ENCODE data around the gene TRMO. TPM values are rescaled to one million over a fixed set of nuclear protein-coding genes. Genes with fewer than 3 reads are reported as not detected.
"Not testable (repeated sequence)": the region's sequence is repeated elsewhere in the genome, so short reads cannot be mapped to it uniquely, and the experiment has no call there.

Gene TRMO
- total RNA-seq, 1 experiment from 2014 or later, result 10.0 TPM

DNA sequence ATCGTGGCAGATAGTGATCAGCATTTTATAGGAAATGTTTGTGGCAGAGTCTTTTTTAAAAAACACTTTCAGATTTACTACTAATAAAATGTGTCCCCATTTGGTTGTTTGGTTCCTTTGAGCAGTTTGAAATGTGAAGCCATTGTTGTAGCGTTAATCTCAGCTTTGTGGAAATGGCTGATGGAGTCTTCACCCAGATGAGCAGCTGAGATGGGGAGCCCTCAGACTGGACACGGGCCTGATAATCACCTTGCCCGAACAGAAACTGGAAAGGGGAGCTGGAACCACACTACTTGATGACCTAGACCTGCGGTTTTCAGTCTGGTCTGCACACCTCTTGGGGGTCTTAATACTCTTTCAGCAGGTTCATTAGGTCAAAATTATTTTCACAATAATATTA, 40.3 kb upstream of the TRMO start:
- no peak overlapping the region for H3K4me3 ChIP-seq (ENCODE audit: low read depth, low read length)
- H3K27me3 Mint-ChIP-seq (ENCODE audit: insufficient read depth, unreplicated experiment), result peaks cover 6% of the 10 kb centered on the region
- no peaks in the 10 kb centered on the region for H3K36me3 Mint-ChIP-seq (ENCODE audit: insufficient read depth, unreplicated experiment)
- POLR2A ChIA-PET, result no interaction called here
- H3K36me3 ChIP-seq (ENCODE audit: control insufficient read depth, insufficient read depth, low read length), result no peaks in the 10 kb centered on the region
- intact Hi-C loops (cut with micrococcal nuclease; ENCODE audit: unreplicated experiment), result no loop called here
- no peak for DNase-seq
- CTCF ChIA-PET, result no interaction called here
- no peaks in the 10 kb centered on the region for H3K4me1 Mint-ChIP-seq (ENCODE audit: low read depth, unreplicated experiment)
- BruUV-seq (replicated peaks), result no TSS peak
- no peaks in the 10 kb centered on the region for H3K4me1 ChIP-seq
- H3K4me3 Mint-ChIP-seq (ENCODE audit: unreplicated experiment), result no peak overlapping the region
- TF ChIP-seq, protein P1, sequence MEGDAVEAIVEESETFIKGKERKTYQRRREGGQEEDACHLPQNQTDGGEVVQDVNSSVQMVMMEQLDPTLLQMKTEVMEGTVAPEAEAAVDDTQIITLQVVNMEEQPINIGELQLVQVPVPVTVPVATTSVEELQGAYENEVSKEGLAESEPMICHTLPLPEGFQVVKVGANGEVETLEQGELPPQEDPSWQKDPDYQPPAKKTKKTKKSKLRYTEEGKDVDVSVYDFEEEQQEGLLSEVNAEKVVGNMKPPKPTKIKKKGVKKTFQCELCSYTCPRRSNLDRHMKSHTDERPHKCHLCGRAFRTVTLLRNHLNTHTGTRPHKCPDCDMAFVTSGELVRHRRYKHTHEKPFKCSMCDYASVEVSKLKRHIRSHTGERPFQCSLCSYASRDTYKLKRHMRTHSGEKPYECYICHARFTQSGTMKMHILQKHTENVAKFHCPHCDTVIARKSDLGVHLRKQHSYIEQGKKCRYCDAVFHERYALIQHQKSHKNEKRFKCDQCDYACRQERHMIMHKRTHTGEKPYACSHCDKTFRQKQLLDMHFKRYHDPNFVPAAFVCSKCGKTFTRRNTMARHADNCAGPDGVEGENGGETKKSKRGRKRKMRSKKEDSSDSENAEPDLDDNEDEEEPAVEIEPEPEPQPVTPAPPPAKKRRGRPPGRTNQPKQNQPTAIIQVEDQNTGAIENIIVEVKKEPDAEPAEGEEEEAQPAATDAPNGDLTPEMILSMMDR (IDR thresholded peaks at IDR 0.05; ENCODE audit: insufficient read depth in 1 of 2, low read depth in 1 of 2, low read length in 1 of 2, severe bottlenecking in 1 of 2, unreplicated experiment in 1 of 2), result no peak
- no peaks in the 10 kb centered on the region for H3K27me3 ChIP-seq (replicated peaks; ENCODE audit: control insufficient read depth, insufficient read depth, low read length)
- H3K9me3 Mint-ChIP-seq (ENCODE audit: unreplicated experiment), result no peaks in the 10 kb centered on the region
- H3K9me3 ChIP-seq, result no peaks in the 10 kb centered on the region
- no peak overlapping the region for H3K27ac Mint-ChIP-seq (ENCODE audit: unreplicated experiment)

DNA sequence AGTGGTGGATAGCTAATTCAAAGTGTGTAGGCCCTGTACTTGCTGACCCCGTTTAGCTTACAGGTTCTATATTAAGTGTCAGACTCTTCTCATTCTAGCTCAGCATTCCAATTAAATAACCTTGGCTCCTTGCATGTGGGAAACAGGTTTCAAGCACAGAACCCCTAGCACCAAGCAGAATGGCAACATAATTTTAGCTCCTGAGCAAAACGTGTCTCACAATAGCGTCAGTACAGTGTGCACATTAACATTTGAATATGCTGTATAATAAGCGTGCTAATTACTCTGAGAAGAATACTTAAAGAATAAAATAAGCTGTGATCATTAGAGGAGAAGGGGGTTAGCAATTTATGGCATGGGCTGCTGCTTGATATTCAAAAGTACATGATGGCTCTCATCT, 39.8 kb upstream of the TRMO start:
- Histone ChIP-seq H3K36me3 (ENCODE audit: control insufficient read depth, insufficient read depth, low read length) (no peaks in the 10 kb centered on the region), H3K9me3 (no peaks in the 10 kb centered on the region), H3K4me3 (ENCODE audit: low read depth, low read length) (no peak overlapping the region), H3K27me3 (replicated peaks; ENCODE audit: control insufficient read depth, insufficient read depth, low read length) (no peaks in the 10 kb centered on the region), H3K4me1 (no peaks in the 10 kb centered on the region)
- H3K9me3 Mint-ChIP-seq (ENCODE audit: unreplicated experiment), result no peaks in the 10 kb centered on the region
- H3K4me3 Mint-ChIP-seq (ENCODE audit: unreplicated experiment), result no peak overlapping the region
- no TSS peak for BruUV-seq (replicated peaks)
- no peak overlapping the region for H3K27ac Mint-ChIP-seq (ENCODE audit: unreplicated experiment)
- TF ChIP-seq, protein P1 (IDR thresholded peaks at IDR 0.05; ENCODE audit: insufficient read depth in 1 of 2, low read depth in 1 of 2, low read length in 1 of 2, severe bottlenecking in 1 of 2, unreplicated experiment in 1 of 2), result no peak
- CTCF ChIA-PET, result no interaction called here
- no peaks in the 10 kb centered on the region for H3K4me1 Mint-ChIP-seq (ENCODE audit: low read depth, unreplicated experiment)
- no peaks in the 10 kb centered on the region for H3K36me3 Mint-ChIP-seq (ENCODE audit: insufficient read depth, unreplicated experiment)
- POLR2A ChIA-PET, result no interaction called here
- intact Hi-C loops (cut with micrococcal nuclease; ENCODE audit: unreplicated experiment), result no loop called here
- no peak for DNase-seq
- H3K27me3 Mint-ChIP-seq (ENCODE audit: insufficient read depth, unreplicated experiment), result peaks cover 6% of the 10 kb centered on the region

DNA sequence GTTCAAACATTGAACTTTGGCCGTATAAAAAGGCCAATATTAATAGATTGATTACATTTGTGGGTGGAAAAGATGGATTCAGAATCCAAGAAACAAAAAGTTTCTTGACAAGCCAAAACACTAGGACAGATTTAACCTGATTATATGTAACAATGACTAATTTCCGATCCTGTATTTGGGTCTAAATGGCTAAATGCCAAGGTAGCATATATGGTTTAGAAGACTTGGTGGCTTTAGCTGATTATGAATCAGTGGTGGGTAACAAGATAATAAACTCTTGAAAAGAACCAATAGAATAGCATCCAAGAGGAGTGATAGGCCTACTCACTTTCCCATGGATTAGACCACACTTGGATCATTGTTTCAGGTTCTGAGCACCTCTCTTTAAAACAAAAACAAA, 39.1 kb upstream of the TRMO start:
- Mint-ChIP-seq H3K4me1 (ENCODE audit: low read depth, unreplicated experiment) (no peaks in the 10 kb centered on the region), H3K4me3 (ENCODE audit: unreplicated experiment) (no peak overlapping the region), H3K36me3 (ENCODE audit: insufficient read depth, unreplicated experiment) (no peaks in the 10 kb centered on the region), H3K9me3 (ENCODE audit: unreplicated experiment) (no peaks in the 10 kb centered on the region), H3K27ac (ENCODE audit: unreplicated experiment) (no peak overlapping the region), H3K27me3 (ENCODE audit: insufficient read depth, unreplicated experiment) (peaks cover 6% of the 10 kb centered on the region)
- Histone ChIP-seq H3K27me3 (replicated peaks; ENCODE audit: control insufficient read depth, insufficient read depth, low read length) (no peaks in the 10 kb centered on the region), H3K4me3 (ENCODE audit: low read depth, low read length) (no peak overlapping the region), H3K4me1 (no peaks in the 10 kb centered on the region), H3K36me3 (ENCODE audit: control insufficient read depth, insufficient read depth, low read length) (no peaks in the 10 kb centered on the region), H3K9me3 (no peaks in the 10 kb centered on the region)
- no peak for DNase-seq
- intact Hi-C loops (cut with micrococcal nuclease; ENCODE audit: unreplicated experiment), result no loop called here
- ChIA-PET POLR2A (no interaction called here), CTCF (no interaction called here)
- BruUV-seq (replicated peaks), result no TSS peak
- TF ChIP-seq, protein P1 (IDR thresholded peaks at IDR 0.05; ENCODE audit: insufficient read depth in 1 of 2, low read depth in 1 of 2, low read length in 1 of 2, severe bottlenecking in 1 of 2, unreplicated experiment in 1 of 2), result no peak

DNA sequence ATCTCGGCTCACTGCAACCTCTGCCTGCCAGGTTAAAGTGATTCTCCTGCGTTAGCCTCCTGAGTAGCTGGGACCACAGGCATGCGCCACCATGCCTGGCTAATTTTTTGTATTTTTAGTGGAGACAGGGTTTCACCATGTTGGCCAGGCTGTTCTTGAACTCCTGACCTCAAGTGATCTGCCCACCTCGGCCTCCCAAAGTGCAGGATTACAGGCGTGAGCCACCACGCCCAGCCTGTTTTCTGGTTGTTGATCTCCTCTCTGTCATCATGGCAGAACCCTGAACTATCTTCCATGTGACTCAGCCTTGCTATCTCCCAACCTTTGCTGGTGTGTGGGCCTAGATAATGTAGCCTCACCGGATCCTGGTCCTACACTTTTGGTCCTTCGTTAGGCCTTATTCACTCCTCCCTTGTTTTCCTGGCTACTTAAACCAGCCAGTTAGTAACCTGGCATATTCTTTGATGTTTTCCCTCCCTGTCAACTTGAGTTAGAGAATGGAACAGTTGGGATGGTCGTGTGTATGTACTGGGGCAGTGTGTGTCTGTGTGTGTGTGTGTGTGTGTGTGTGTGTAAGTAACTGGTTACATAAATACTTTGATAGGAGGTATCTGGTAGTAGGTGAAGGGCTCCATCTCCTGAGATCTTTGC, 38.5 kb upstream of the TRMO start:
- H3K36me3 ChIP-seq (ENCODE audit: control insufficient read depth, insufficient read depth, low read length); H3K27ac Mint-ChIP-seq (ENCODE audit: unreplicated experiment); intact Hi-C loops (cut with micrococcal nuclease; ENCODE audit: unreplicated experiment); H3K4me1 ChIP-seq; H3K9me3 Mint-ChIP-seq (ENCODE audit: unreplicated experiment); H3K36me3 Mint-ChIP-seq (ENCODE audit: insufficient read depth, unreplicated experiment); H3K27me3 ChIP-seq (replicated peaks; ENCODE audit: control insufficient read depth, insufficient read depth, low read length); H3K4me3 Mint-ChIP-seq (ENCODE audit: unreplicated experiment); CTCF ChIA-PET; DNase-seq; POLR2A ChIA-PET; H3K4me1 Mint-ChIP-seq (ENCODE audit: low read depth, unreplicated experiment); BruUV-seq (replicated peaks); H3K27me3 Mint-ChIP-seq (ENCODE audit: insufficient read depth, unreplicated experiment); H3K4me3 ChIP-seq (ENCODE audit: low read depth, low read length); H3K9me3 ChIP-seq: not testable (repeated sequence)

All from Caco-2 (cell line).